Cardiac muscle cell (in vitro differentiated cells and primary cell): ENCODE data around the gene IFT172. TPM values are rescaled to one million over a fixed set of nuclear protein-coding genes. Genes with fewer than 3 reads are reported as not detected.

ENCODE experiments used
- DNase-seq, 2 donors: peaks; one replicate each; pipeline versions ENCODE4 v3.0.0 to v3.0.0-alpha.2; 2010 to 2017; ENCODE audit warnings: low read depth in 1 of 2, low spot score in 1 of 2
- H3K27ac ChIP-seq: fragments of 200-600 bp; sonication (generic); 2 replicates; pipeline ENCODE4 v1.5.1; 2016
- H3K27me3 ChIP-seq: fragments of 200-600 bp; sonication (generic); 2 replicates; pipeline ENCODE4 v1.6.0; 2016; ENCODE audit warnings: control low read depth
- H3K36me3 ChIP-seq: fragments of 200-600 bp; sonication (generic); 2 replicates; pipeline ENCODE4 v1.5.1; 2016; ENCODE audit warnings: control low read depth
- H3K4me1 ChIP-seq: fragments of 200-600 bp; sonication (generic); 2 replicates; pipeline ENCODE4 v1.8.1; 2017; ENCODE audit warnings: low read depth, mild to moderate bottlenecking, mixed run types
- H3K4me3 ChIP-seq: fragments of 200-600 bp; sonication (generic); 2 replicates; pipeline ENCODE4 v1.5.1; 2016; ENCODE audit warnings: mild to moderate bottlenecking
- H3K9me3 ChIP-seq: fragments of 200-600 bp; sonication (generic); 2 replicates; pipeline ENCODE4 v1.5.1; 2017; ENCODE audit warnings: low read depth, mild to moderate bottlenecking, control low read depth
- CTCF ChIP-seq: IDR thresholded peaks from 2 replicates; pipeline ENCODE4 v1.5.1; 2012; ENCODE audit warnings: low read depth, mild to moderate bottlenecking, low read length
- polyA plus RNA-seq: library from polyadenylated mRNA; unstranded; fragments of >200 nt; fragmentation: Nextera tagmentation; extraction: Ambion mirVana; gene quantifications from 2 replicates; pipeline ENCODE4 v1.2.1, GENCODE V29; 2016
- total RNA-seq: library from RNA; depleted of rRNA; stranded (reverse); fragments of >200 nt; gene quantifications from 2 replicates; pipeline ENCODE4 v1.2.3, GENCODE V29; 2016

The IFT172 gene
- total and polyA plus RNA-seq, 2 experiments from 2014 or later = 35.1 to 37.6 TPM

DNA sequence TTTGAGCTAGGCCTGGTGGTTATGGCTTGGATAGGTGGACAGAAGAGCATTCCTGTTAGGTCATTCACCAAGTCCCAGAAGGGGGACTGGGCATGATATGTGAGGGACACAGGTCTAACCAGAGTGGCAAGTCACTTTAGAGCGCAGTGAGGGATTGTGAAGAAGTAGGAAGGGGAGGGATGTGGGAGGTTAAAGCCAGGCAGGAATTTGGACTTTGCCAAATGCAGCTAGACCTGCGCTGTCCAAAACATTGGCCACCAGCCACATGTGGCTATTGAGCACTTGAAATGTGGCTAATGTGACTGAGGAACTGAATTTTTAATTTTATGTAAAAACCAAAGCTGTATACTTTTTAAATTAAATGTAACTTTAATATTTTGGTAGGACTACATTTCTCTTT is 30.8 kb upstream of the IFT172 start:
- Histone ChIP-seq H3K27me3 (no peaks in the 10 kb centered on the region), H3K36me3 (no peaks in the 10 kb centered on the region), H3K4me1 (no peaks in the 10 kb centered on the region), H3K4me3 (no peak overlapping the region), H3K9me3 (no peaks in the 10 kb centered on the region), H3K27ac (no peak overlapping the region)
- TF ChIP-seq CTCF = no peak
- no peak for DNase-seq

DNA sequence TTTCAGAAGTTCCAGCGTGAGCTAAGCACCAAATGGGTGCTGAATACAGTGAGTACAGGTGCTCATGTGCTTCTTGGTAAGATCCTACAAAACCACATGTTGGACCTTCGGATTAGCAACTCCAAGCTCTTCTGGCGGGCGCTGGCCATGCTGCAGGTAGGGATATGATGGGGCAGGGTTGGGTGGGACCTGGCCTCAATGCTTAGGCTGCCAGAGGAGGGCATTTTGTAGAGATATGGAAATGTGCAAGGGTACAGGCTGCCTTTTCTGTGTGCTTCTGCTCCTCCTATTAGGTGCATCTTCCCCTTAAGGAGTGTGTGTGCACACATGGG is 29.2 kb upstream of the IFT172 start:
- no peak for TF ChIP-seq CTCF
- Histone ChIP-seq H3K27ac (no peak overlapping the region), H3K4me1 (no peaks in the 10 kb centered on the region), H3K27me3 (no peaks in the 10 kb centered on the region), H3K36me3 (no peaks in the 10 kb centered on the region), H3K9me3 (no peaks in the 10 kb centered on the region), H3K4me3 (no peak overlapping the region)
- DNase-seq = no peak

DNA sequence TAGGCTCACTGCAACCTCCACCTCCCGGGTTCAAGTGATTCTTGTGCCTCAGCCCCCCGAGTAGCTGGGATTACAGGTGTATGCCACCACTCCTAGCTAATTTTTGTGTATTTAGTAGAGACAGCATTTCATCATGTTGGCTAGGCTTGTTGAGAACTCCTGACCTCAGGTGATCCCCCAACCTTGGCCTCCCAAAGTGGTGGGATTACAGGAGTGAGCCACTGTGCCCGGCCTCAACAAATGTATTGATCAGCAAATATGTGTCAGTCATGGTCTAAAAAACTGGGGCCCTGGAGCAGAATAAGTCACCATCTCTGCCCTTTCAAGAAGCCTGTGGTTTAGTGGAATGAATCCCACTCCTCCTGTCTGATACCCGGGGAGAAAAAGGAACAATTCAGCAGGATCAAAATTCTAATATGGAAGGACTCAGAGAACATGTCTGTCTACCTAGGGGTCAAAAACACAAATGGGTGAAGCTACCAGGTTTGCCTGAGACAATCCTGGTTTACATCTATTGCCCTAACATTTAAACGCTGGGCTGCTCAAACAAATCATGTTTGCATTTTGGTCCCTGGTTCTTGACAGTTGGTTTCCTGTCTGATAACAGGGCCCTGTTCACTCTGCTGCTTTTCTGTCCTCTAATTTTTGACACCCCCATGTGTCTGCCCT is 28.7 kb upstream of the IFT172 start:
- no peak for TF ChIP-seq CTCF
- Histone ChIP-seq H3K36me3 (no peaks in the 10 kb centered on the region), H3K4me1 (no peaks in the 10 kb centered on the region), H3K27me3 (no peaks in the 10 kb centered on the region), H3K27ac (no peak overlapping the region), H3K9me3 (no peaks in the 10 kb centered on the region), H3K4me3 (no peak overlapping the region)
- no peak for DNase-seq

DNA sequence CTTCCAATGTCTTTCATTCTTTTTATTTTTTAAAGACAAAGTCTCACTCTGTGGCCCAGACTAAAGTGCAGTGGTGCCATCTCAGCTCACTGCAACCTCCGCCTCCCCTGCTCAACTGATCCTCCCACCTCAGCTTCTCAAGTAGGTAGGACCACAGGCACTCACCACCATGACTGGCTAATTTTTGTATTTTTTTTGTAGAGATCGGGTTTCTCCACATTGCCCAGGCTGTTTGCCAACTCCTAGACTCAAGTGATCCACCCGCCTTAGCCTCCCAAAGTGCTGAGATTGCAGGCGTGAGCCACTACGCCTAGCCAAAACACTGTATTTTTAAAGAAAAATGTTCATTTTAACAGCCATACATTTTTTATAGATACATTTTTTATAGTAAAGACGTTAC is 19.8 kb upstream of the IFT172 start:
- no peaks in the 10 kb centered on the region for H3K36me3 ChIP-seq
- H3K27me3 ChIP-seq = peaks cover 3% of the 10 kb centered on the region
- TF ChIP-seq CTCF = no peak
- no peaks in the 10 kb centered on the region for H3K9me3 ChIP-seq
- H3K4me1 ChIP-seq = no peaks in the 10 kb centered on the region
- H3K4me3 ChIP-seq = no peak overlapping the region
- H3K27ac ChIP-seq = no peak overlapping the region
- peak in 1 of 2 donors; percentile 56 for DNase-seq

DNA sequence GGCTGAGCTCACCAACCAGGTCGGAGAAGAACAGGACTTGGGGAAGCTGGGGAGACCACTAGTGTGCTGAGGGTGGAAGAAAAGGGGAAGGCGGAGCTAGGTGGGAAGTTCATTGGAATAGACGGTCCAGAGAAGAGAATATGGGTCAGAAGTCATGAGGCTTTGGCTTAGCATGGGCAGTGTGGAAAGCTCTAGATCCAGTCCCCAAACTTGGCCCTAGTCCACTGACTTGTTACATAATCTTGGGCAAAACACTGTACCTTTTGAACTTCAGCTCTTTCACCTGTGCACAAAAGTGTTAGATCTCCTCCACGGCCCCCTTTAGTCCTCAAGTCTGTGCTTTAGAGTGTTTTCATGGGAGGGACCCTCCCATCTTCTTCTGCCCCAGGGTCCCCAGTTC is 17.8 kb upstream of the IFT172 start:
- Histone ChIP-seq H3K36me3 (no peaks in the 10 kb centered on the region), H3K4me3 (no peak overlapping the region)

More for the DNA sequence above, 17.8 kb upstream of the IFT172 start:
- Histone ChIP-seq H3K27me3 (peaks cover 3% of the 10 kb centered on the region), H3K27ac (no peak overlapping the region), H3K4me1 (peaks cover 6% of the 10 kb centered on the region), H3K9me3 (no peaks in the 10 kb centered on the region)
- DNase-seq = no peak
- TF ChIP-seq CTCF = no peak
